Esophagus squamous epithelium (tissue), 4 donors: ENCODE data around the gene CDC42BPG.

Experiments used
- CTCF ChIP-seq, 6 experiments: fragments of 450-650 bp in 4 of 6; fragments of 200-600 bp in 2 of 6; sonication (generic) in 2 of 6; IDR thresholded peaks; one replicate each; pipeline ENCODE4 v1.5.1; 2016 to 2019; ENCODE audit warnings: antibody characterized with exemption in 6 of 6, mild to moderate bottlenecking in 4 of 6, moderate library complexity in 4 of 6
- POLR2A ChIP-seq, 4 donors: fragments of 450-650 bp; IDR thresholded peaks; one replicate each; pipeline ENCODE4 v1.6.1; 2017; ENCODE audit warnings: antibody characterized with exemption in 4 of 4, mild to moderate bottlenecking in 4 of 4, moderate library complexity in 3 of 4

GRCh38 chr11:64846998-64847666, 2.7 kb upstream of the CDC42BPG start:
- TF ChIP-seq CTCF (IDR thresholded peaks at IDR 0.05) (peak; percentile 93 to 99 (median 97)), POLR2A (IDR thresholded peaks at IDR 0.05) (no peak)
